Activated CD4-positive, alpha-beta memory T cell treated with anti-CD3 and anti-CD28 coated beads for 36 hours (primary cell): ENCODE measurements around the gene NEDD4L. TPM values are rescaled to one million over a fixed set of nuclear protein-coding genes. Genes with fewer than 3 reads are reported as not detected.

Source experiments
- CTCF ChIA-PET: fragments of 350-600 bp; sonication (Branson Sonifier 250); formaldehyde crosslinking; loops from one replicate; lab custom pipeline; 2021; ENCODE audit warnings: antibody characterized with exemption, inconsistent platforms; lab: Charles Lee
- POLR2A ChIA-PET: fragments of 350-600 bp; sonication (Branson Sonifier 250); formaldehyde crosslinking; loops from one replicate; lab custom pipeline; 2021; ENCODE audit warnings: antibody characterized with exemption; lab: Charles Lee
- DNase-seq: peaks from one replicate; pipeline ENCODE4 v3.0.0-alpha.2; 2020
- H3K27ac Mint-ChIP-seq: one replicate; pipeline ENCODE4 v1.8.0; 2021; ENCODE audit warnings: mixed read lengths
- H3K27me3 Mint-ChIP-seq: one replicate; pipeline ENCODE4 v1.8.0; 2021; ENCODE audit warnings: mixed read lengths
- H3K36me3 Mint-ChIP-seq: one replicate; pipeline ENCODE4 v1.8.0; 2021; ENCODE audit warnings: mixed read lengths
- H3K4me1 Mint-ChIP-seq: one replicate; pipeline ENCODE4 v1.8.0; 2021; ENCODE audit warnings: low read depth, mixed read lengths
- H3K4me3 Mint-ChIP-seq: one replicate; pipeline ENCODE4 v1.8.0; 2021; ENCODE audit warnings: mild to moderate bottlenecking, mixed read lengths
- H3K9me3 Mint-ChIP-seq: one replicate; pipeline ENCODE4 v1.8.0; 2021; ENCODE audit warnings: mixed read lengths
- intact Hi-C: fragments of 100-400 bp; cut with micrococcal nuclease; formaldehyde crosslinking; loops from one replicate; pipeline ENCODE4 v1.15.1; 2023
- total RNA-seq, 2 experiments: library from RNA; stranded (reverse); gene quantifications; one replicate each; pipeline ENCODE4 v1.2.3, GENCODE V29; 2021

Gene NEDD4L
- total RNA-seq, 2 experiments from 2014 or later = 3.4 to 3.8 TPM

GRCh38 chr18:58402951-58403702, 359.1 kb downstream of the NEDD4L start:
- intact Hi-C loops = loop anchor here (5.0 kb wide), 3 partner anchors 54 to 294 kb away; no protein-coding TSS in a partner anchor
- no peaks in the 10 kb centered on the region for H3K36me3 Mint-ChIP-seq
- no peak for DNase-seq
- H3K4me3 Mint-ChIP-seq = no peak overlapping the region
- H3K4me1 Mint-ChIP-seq = peaks cover 15% of the 10 kb centered on the region
- ChIA-PET CTCF (no interaction called here), POLR2A (no interaction called here)
- peaks cover 2% of the 10 kb centered on the region for H3K27me3 Mint-ChIP-seq
- H3K27ac Mint-ChIP-seq = no peak overlapping the region
- no peaks in the 10 kb centered on the region for H3K9me3 Mint-ChIP-seq

GRCh38 chr18:58403799-58404455, 359.9 kb downstream of the NEDD4L start:
- Mint-ChIP-seq H3K9me3 (no peaks in the 10 kb centered on the region), H3K4me3 (no peak overlapping the region), H3K4me1 (peaks cover 15% of the 10 kb centered on the region), H3K27me3 (peaks cover 2% of the 10 kb centered on the region), H3K36me3 (no peaks in the 10 kb centered on the region), H3K27ac (no peak overlapping the region)
- CTCF ChIA-PET = interaction anchor here (1.0 kb wide), 1 partner anchor 360 kb away, joined by 3 read pairs; no protein-coding TSS in a partner anchor
- intact Hi-C loops = loop anchor here (5.0 kb wide), 3 partner anchors 53 to 293 kb away; no protein-coding TSS in a partner anchor
- no peak for DNase-seq
- POLR2A ChIA-PET = no interaction called here

- Mint-ChIP-seq H3K27ac (no peak overlapping the region), H3K4me3 (no peak overlapping the region), H3K4me1 (peaks cover 7% of the 10 kb centered on the region), H3K27me3 (no peaks in the 10 kb centered on the region), H3K36me3 (no peaks in the 10 kb centered on the region), H3K9me3 (no peaks in the 10 kb centered on the region)
- intact Hi-C loops = no loop called here
- POLR2A ChIA-PET = no interaction called here
- CTCF ChIA-PET = no interaction called here
- DNase-seq = no peak
Observed at GRCh38 chr18:58405107-58405898, 361.3 kb downstream of the NEDD4L start.

- Mint-ChIP-seq H3K36me3 (no peaks in the 10 kb centered on the region), H3K27ac (no peak overlapping the region), H3K27me3 (no peaks in the 10 kb centered on the region), H3K4me1 (no peaks in the 10 kb centered on the region), H3K9me3 (no peaks in the 10 kb centered on the region), H3K4me3 (no peak overlapping the region)
- intact Hi-C loops = no loop called here
- POLR2A ChIA-PET = no interaction called here
- no peak for DNase-seq
- CTCF ChIA-PET = interaction anchor here (1.5 kb wide), 2 partner anchors 9 to 361 kb away, joined by 3 to 5 read pairs; no protein-coding TSS in a partner anchor
Observed at GRCh38 chr18:58407263-58407648, 363.2 kb downstream of the NEDD4L start.

GRCh38 chr18:58407649-58408407, 363.8 kb downstream of the NEDD4L start:
- no peak for DNase-seq
- CTCF ChIA-PET = interaction anchor here (1.5 kb wide), 2 partner anchors 9 to 360 kb away, joined by 3 to 5 read pairs; no protein-coding TSS in a partner anchor
- Mint-ChIP-seq H3K4me1 (no peaks in the 10 kb centered on the region), H3K9me3 (no peaks in the 10 kb centered on the region), H3K4me3 (no peak overlapping the region), H3K27ac (no peak overlapping the region), H3K27me3 (no peaks in the 10 kb centered on the region), H3K36me3 (no peaks in the 10 kb centered on the region)
- POLR2A ChIA-PET = no interaction called here
- intact Hi-C loops = no loop called here

- Mint-ChIP-seq H3K4me1 (no peaks in the 10 kb centered on the region), H3K27ac (no peak overlapping the region), H3K9me3 (no peaks in the 10 kb centered on the region), H3K4me3 (no peak overlapping the region), H3K36me3 (no peaks in the 10 kb centered on the region), H3K27me3 (no peaks in the 10 kb centered on the region)
- CTCF ChIA-PET = no interaction called here
- intact Hi-C loops = no loop called here
- DNase-seq = no peak
- POLR2A ChIA-PET = no interaction called here
Observed at GRCh38 chr18:58408665-58409064, 364.6 kb downstream of the NEDD4L start.

GRCh38 chr18:58409802-58410445, 365.9 kb downstream of the NEDD4L start:
- Mint-ChIP-seq H3K36me3 (no peaks in the 10 kb centered on the region), H3K27me3 (no peaks in the 10 kb centered on the region), H3K4me3 (no peak overlapping the region), H3K9me3 (no peaks in the 10 kb centered on the region), H3K27ac (no peak overlapping the region), H3K4me1 (no peaks in the 10 kb centered on the region)
- intact Hi-C loops = no loop called here
- ChIA-PET POLR2A (no interaction called here), CTCF (no interaction called here)
- DNase-seq = no peak

- H3K27me3 Mint-ChIP-seq = no peaks in the 10 kb centered on the region
- no peaks in the 10 kb centered on the region for H3K4me1 Mint-ChIP-seq
- intact Hi-C loops = no loop called here
- H3K9me3 Mint-ChIP-seq = no peaks in the 10 kb centered on the region
- H3K36me3 Mint-ChIP-seq = no peaks in the 10 kb centered on the region
- POLR2A ChIA-PET = interaction anchor here (0.7 kb wide), 1 partner anchor 565 kb away, joined by 5 read pairs; no protein-coding TSS in a partner anchor
- DNase-seq = no peak
- no peak overlapping the region for H3K4me3 Mint-ChIP-seq
- H3K27ac Mint-ChIP-seq = no peak overlapping the region
- CTCF ChIA-PET = interaction anchor here (0.7 kb wide), 1 partner anchor 353 kb away, joined by 3 read pairs; no protein-coding TSS in a partner anchor
Observed at GRCh38 chr18:58411323-58411722, 367.3 kb downstream of the NEDD4L start.

GRCh38 chr18:58412844-58413666, 369.0 kb downstream of the NEDD4L start:
- Mint-ChIP-seq H3K27me3 (peaks cover 2% of the 10 kb centered on the region), H3K36me3 (no peaks in the 10 kb centered on the region), H3K4me3 (no peak overlapping the region), H3K9me3 (no peaks in the 10 kb centered on the region), H3K4me1 (no peaks in the 10 kb centered on the region), H3K27ac (no peak overlapping the region)
- intact Hi-C loops = no loop called here
- POLR2A ChIA-PET = no interaction called here
- DNase-seq = no peak
- CTCF ChIA-PET = no interaction called here

GRCh38 chr18:58413667-58414628, 369.9 kb downstream of the NEDD4L start:
- H3K36me3 Mint-ChIP-seq = no peaks in the 10 kb centered on the region
- no peak overlapping the region for H3K27ac Mint-ChIP-seq
- DNase-seq = no peak
- intact Hi-C loops = no loop called here
- H3K9me3 Mint-ChIP-seq = no peaks in the 10 kb centered on the region
- ChIA-PET CTCF (interaction anchor here (0.9 kb wide), 1 partner anchor 350 kb away, joined by 3 read pairs; no protein-coding TSS in a partner anchor), POLR2A (no interaction called here)
- H3K4me3 Mint-ChIP-seq = no peak overlapping the region
- no peaks in the 10 kb centered on the region for H3K4me1 Mint-ChIP-seq
- H3K27me3 Mint-ChIP-seq = peaks cover 3% of the 10 kb centered on the region
